GM10266 (cell line): Measurements from ENCODE around the gene CATSPERD.
"Not testable (repeated sequence)": the region's sequence is repeated elsewhere in the genome, so short reads cannot be mapped to it uniquely, and the experiment has no call there.

Source experiments
- DNase-seq: peaks from one replicate; pipeline ENCODE4 v3.0.0; 2012; ENCODE audit errors: extremely low spot score
- CTCF ChIP-seq: IDR thresholded peaks from 2 replicates; pipeline ENCODE4 v1.5.1; 2012; ENCODE audit warnings: mild to moderate bottlenecking, low read depth; ENCODE audit not compliant: control insufficient read depth, insufficient read depth; ENCODE audit errors: missing control alignments

CATSPERD gene

DNA sequence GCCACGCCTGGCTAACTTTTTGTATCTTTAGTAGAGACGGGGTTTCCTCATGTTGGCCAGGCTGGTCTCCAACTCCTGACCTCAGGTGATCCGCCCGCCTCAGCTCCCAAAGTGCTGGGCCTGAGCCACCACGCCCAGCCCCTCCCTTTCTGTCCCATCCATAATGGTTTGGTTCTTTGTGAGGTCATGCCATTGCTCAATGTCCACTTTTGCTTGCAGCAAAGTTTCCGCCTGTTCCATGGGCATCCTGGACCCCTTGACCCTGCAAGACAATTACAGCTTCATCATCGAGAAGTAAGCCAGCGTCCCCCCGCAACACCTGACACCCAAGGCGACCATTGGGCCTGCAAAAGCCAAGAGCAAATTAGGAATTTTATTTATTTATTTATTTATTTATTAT is 47.5 kb downstream of the CATSPERD start:
- no peak for TF ChIP-seq CTCF
- DNase-seq: no peak

DNA sequence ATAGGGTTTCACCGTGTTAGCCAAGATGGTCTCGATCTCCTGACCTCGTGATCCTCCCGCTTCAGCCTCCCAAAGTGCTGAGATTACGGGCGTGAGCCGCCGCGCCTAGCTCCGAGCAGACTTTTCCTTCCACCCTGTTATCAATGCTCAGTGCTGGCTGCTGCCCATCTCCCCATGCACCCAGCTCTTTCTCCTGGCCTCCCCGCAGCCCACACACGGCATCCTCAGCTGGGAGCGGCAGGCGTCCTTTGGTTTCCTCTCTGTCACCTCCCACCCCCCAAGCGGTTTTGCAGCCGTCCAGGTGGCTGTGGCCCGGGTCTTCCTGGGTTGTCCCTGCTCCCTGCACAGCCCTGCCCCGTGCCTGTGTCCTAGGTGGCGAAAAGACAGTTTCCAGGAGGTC is 52.0 kb downstream of the CATSPERD start:
- no peak for DNase-seq
- no peak for TF ChIP-seq CTCF

GRCh38 chr19:5773276-5773675 is 52.8 kb downstream of the CATSPERD start:
- TF ChIP-seq CTCF: no peak
- no peak for DNase-seq

DNA sequence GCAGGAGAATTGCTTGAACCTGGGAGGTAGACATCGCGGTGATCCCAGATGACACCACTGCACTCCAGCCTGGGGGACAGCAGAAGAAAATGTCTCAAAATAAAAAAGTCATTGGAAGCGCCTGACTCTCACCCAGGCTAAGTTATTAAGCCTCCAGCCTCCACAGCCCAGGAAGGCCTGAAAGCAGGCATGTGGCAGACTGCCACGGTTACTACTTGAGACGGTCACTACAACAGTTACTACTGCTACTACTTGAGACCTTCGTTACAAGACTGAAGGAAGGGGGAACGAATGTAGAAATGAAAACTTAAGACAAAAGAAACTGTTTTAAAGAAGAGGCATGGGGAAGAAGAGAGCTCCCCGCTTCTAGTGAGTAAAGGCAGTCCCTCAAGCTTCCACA is 54.5 kb downstream of the CATSPERD start:
- DNase-seq: no peak
- no peak for TF ChIP-seq CTCF

DNA sequence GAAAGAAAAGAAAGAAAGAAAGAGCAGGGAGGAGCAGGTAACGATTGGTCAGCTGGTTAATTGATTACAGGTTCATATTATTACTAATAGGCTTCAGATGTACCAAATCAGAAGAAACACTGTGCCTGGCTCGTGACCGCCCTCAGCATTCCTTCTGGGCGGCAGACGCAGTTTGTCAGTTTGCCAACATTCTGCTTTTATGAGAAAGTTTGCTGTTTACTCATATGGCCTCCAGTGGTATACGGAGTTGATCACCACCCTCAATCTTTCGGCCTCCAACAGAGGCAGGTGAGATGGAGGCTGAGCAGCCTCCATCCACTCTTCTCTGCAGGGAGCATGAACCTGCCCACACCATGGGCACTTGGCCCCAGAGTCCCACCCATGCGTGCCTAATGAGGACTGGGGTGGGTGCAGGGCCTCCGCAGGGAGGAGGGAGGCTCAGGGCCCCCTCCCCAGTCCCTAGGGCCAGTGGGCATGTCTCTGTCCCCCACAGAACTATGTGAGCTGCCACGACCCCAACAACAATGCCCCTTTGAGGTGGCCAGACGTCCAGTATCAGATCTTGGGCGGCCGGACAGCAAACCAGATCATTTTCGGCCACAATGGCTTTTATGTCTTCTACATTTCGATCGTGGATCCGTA is 55.4 kb downstream of the CATSPERD start:
- no peak for DNase-seq
- TF ChIP-seq CTCF: no peak

DNA sequence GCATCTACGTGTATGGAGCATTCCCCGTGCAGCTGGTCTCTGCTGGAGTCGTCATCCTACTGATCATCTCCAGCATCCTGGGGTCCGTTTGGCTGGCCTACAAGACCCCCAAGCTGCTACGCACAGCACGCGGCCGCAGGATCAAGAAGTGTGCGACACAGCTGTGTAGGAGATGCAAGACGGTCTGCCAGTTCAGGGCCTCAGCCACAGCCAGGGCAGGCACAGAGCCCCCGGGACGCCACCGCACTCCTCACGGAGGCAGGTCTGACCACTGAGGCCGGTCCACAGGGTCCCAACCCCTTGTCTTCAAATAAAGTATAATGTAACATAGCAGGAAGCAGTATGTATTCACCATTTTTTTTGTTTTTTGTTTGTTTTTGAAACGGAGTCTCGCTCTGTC is 58.0 kb downstream of the CATSPERD start:
- no peak for TF ChIP-seq CTCF
- DNase-seq: no peak

DNA sequence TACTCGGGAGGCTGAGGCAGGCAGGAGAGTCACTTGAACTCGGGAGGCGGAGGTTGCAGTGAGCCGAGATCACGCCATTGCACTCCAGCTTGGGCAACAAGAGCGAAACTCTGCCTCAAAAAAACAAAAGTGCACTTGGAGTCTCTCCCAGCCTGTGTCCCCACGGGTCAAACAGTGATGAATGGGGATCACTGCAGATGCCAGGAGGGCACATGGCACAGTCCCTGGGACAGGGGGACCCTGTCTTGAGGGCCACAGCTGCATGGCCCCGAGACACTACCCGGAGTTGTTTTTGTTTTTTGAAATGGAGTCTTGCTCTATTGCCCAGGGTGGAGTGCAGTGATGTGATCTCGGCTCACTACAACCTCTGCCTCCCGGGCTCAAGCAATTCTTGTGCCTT is 60.5 kb downstream of the CATSPERD start:
- DNase-seq: not testable (repeated sequence)

DNA sequence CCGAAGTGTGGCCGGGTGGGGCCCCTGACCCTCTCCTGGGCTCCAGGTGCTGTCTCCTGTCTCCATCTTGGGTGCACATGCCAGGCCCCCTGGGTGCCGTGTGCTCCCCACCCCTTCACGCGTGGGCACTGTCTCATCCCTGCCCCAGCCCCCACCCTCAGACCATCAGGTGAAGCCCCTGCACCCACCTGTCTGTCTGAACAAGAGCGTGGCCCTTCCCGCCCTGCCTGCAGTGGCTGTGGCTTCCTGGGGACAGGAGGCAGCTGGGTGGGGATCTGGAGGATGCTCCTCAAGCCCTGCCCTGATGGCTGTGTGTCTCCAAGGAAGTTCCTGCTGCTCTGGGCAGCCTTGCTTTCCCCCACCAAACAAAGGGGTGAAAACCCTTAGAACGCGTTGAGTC is 61.9 kb downstream of the CATSPERD start:
- no peak for DNase-seq
- TF ChIP-seq CTCF: no peak
